Measurements from ENCODE around the gene MAEA.

DNA sequence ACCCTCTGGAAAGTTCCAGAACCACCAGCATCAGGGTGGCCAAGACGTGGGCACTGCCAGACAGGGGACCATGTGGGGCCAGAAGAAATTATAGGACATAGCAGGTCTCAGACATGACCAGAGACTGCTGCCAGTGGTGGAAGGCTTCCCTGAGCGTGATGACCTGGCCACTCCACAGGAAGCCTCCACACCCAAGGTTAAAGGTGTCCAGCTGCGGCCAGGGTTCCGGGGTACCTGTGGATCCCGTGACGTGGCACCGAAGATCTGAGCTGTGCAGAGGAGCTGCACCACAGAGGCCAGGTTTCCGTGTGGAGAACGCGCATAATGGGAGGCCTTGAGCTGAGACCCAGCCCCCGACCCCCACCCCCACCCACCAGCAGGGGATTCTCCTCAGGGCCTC is 24.3 kb upstream of the MAEA start:
- TF ChIP-seq EZH2 (IDR thresholded peaks at IDR 0.05; ENCODE audit: borderline replicate concordance, low read depth, low read length, severe bottlenecking) = no peak
- TF ChIP-seq, protein P1, sequence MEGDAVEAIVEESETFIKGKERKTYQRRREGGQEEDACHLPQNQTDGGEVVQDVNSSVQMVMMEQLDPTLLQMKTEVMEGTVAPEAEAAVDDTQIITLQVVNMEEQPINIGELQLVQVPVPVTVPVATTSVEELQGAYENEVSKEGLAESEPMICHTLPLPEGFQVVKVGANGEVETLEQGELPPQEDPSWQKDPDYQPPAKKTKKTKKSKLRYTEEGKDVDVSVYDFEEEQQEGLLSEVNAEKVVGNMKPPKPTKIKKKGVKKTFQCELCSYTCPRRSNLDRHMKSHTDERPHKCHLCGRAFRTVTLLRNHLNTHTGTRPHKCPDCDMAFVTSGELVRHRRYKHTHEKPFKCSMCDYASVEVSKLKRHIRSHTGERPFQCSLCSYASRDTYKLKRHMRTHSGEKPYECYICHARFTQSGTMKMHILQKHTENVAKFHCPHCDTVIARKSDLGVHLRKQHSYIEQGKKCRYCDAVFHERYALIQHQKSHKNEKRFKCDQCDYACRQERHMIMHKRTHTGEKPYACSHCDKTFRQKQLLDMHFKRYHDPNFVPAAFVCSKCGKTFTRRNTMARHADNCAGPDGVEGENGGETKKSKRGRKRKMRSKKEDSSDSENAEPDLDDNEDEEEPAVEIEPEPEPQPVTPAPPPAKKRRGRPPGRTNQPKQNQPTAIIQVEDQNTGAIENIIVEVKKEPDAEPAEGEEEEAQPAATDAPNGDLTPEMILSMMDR (IDR thresholded peaks at IDR 0.05; ENCODE audit: borderline replicate concordance, extremely low read depth, low read length, poor library complexity, severe bottlenecking) = no peak
